Glutamatergic neuron (in vitro differentiated cells): ENCODE results near the gene PLEKHB1. TPM values are rescaled to one million over a fixed set of nuclear protein-coding genes. Genes with fewer than 3 reads are reported as not detected.

Experiments
- DNase-seq: peaks from one replicate; pipeline ENCODE4 v3.0.0; 2022
- H3K27ac Mint-ChIP-seq: one replicate; pipeline ENCODE4 v1.8.0; 2020; ENCODE audit warnings: mild to moderate bottlenecking, mixed read lengths, inconsistent platforms; ENCODE audit not compliant: unreplicated experiment
- H3K27me3 Mint-ChIP-seq: one replicate; pipeline ENCODE4 v1.8.0; 2020; ENCODE audit warnings: mild to moderate bottlenecking, moderate library complexity, mixed read lengths, inconsistent platforms; ENCODE audit not compliant: unreplicated experiment
- H3K36me3 Mint-ChIP-seq: one replicate; pipeline ENCODE4 v1.8.0; 2020; ENCODE audit warnings: mild to moderate bottlenecking, mixed read lengths, inconsistent platforms; ENCODE audit not compliant: unreplicated experiment
- H3K4me1 Mint-ChIP-seq: one replicate; pipeline ENCODE4 v1.8.0; 2020; ENCODE audit warnings: mild to moderate bottlenecking, low read depth, mixed read lengths, inconsistent platforms; ENCODE audit not compliant: unreplicated experiment
- H3K4me3 Mint-ChIP-seq: one replicate; pipeline ENCODE4 v1.8.0; 2020; ENCODE audit warnings: mild to moderate bottlenecking, mixed read lengths, inconsistent platforms; ENCODE audit not compliant: unreplicated experiment
- H3K9me3 Mint-ChIP-seq: one replicate; pipeline ENCODE4 v1.8.0; 2020; ENCODE audit warnings: mild to moderate bottlenecking, moderate library complexity, mixed read lengths, inconsistent platforms; ENCODE audit not compliant: unreplicated experiment
- CTCF ChIP-seq: fragments of 200-600 bp; sonication (generic); IDR thresholded peaks from one replicate; pipeline ENCODE4 v1.5.0; 2021; ENCODE audit not compliant: partially characterized antibody, unreplicated experiment
- total RNA-seq: library from RNA; stranded (reverse); fragmentation: NEBNext Ultra II Directional; extraction: Animal tissue kit (Norgen Biotek cat#: 25700); gene quantifications from one replicate; pipeline ENCODE4 v1.2.1, GENCODE V29; 2021; ENCODE audit not compliant: unreplicated experiment

Gene PLEKHB1
- total RNA-seq, 1 donor from 2014 or later: 4.8 TPM

GRCh38 chr11:73648121-73648520 lies 1.7 kb downstream of the PLEKHB1 start:
- no peak overlapping the region for H3K27ac Mint-ChIP-seq

DNA sequence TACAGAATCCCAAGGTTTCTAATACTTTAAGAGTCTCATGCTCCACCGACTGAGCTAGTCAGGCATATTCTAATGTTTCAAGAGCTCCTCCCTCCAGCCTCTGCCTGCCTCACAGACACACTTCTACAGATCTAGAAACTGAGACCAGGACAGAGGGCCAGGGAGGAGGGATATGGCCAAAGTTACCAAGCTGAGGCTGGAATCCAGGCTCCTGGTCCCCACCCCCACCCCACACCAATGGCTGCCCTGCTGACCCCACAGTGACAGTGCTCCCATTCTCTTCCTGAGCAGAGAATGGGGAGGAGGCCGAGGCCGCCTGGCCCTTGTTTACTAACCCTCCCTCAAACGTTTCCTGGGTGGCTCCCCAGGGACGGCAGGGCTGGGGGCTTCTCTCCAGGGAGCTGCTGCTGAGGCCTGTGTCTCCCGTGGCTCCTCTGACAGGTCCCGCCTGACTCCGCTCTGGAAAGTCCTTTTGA lies 2.2 kb downstream of the PLEKHB1 start:
- peaks cover 8% of the 10 kb centered on the region for H3K4me1 Mint-ChIP-seq
- H3K4me3 Mint-ChIP-seq: no peak overlapping the region
- H3K9me3 Mint-ChIP-seq: peaks cover 3% of the 10 kb centered on the region
- no peak for DNase-seq
- no peak overlapping the region for H3K27ac Mint-ChIP-seq
- TF ChIP-seq CTCF: no peak
- peaks cover 6% of the 10 kb centered on the region for H3K27me3 Mint-ChIP-seq
- no peaks in the 10 kb centered on the region for H3K36me3 Mint-ChIP-seq

More at GRCh38 chr11:73648121-73648520, 1.7 kb downstream of the PLEKHB1 start:
- H3K4me3 Mint-ChIP-seq: peak overlapping the region; percentile 73
- no peak for TF ChIP-seq CTCF
- peaks cover 6% of the 10 kb centered on the region for H3K27me3 Mint-ChIP-seq
- H3K9me3 Mint-ChIP-seq: peaks cover 3% of the 10 kb centered on the region
- no peak for DNase-seq
- no peaks in the 10 kb centered on the region for H3K36me3 Mint-ChIP-seq
- peaks cover 8% of the 10 kb centered on the region for H3K4me1 Mint-ChIP-seq

DNA sequence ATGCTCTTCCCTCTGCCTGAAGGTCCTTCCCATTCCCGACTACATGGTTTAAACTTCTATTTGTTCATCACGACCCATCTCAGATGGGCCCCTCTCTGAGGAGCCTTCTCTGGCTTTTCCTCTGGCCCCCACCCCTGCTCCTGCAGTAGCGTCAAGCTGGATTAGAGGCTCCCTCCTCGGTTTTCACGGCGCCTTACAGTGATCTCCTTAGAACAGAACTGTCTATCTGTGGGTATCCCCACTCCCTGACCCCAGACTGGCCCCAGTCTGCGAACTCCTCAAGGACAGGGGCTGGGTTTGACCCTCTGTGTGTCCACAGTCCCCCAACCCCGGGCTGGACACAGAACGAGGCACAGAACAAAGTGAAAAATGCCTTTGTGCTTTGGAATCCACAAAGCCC lies 2.8 kb downstream of the PLEKHB1 start:
- TF ChIP-seq CTCF: no peak
- no peak for DNase-seq
- no peak overlapping the region for H3K4me3 Mint-ChIP-seq
- H3K36me3 Mint-ChIP-seq: no peaks in the 10 kb centered on the region
- H3K27me3 Mint-ChIP-seq: peaks cover 6% of the 10 kb centered on the region
- peaks cover 3% of the 10 kb centered on the region for H3K9me3 Mint-ChIP-seq
- H3K4me1 Mint-ChIP-seq: peaks cover 8% of the 10 kb centered on the region
- H3K27ac Mint-ChIP-seq: no peak overlapping the region

DNA sequence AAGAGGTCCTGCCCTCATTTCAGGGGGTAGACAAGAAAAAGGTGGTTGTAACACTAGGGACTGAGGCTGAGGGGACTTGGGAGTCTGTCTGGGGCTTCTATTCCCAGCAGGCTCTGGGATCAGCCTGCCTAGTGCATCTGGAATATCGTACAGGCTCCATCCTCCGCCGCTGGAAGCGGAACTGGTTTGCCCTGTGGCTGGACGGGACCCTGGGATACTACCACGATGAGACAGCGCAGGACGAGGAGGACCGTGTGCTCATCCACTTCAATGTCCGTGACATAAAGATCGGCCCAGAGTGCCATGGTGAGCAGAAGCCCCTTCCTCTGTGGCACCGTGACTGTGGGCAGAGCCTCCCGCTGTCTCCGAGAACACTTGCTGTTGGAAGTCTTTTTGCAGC lies 4.0 kb downstream of the PLEKHB1 start:
- Mint-ChIP-seq H3K36me3 (no peaks in the 10 kb centered on the region), H3K4me3 (no peak overlapping the region), H3K9me3 (peaks cover 3% of the 10 kb centered on the region), H3K27ac (no peak overlapping the region), H3K27me3 (peaks cover 9% of the 10 kb centered on the region), H3K4me1 (peaks cover 8% of the 10 kb centered on the region)
- no peak for TF ChIP-seq CTCF
- no peak for DNase-seq

DNA sequence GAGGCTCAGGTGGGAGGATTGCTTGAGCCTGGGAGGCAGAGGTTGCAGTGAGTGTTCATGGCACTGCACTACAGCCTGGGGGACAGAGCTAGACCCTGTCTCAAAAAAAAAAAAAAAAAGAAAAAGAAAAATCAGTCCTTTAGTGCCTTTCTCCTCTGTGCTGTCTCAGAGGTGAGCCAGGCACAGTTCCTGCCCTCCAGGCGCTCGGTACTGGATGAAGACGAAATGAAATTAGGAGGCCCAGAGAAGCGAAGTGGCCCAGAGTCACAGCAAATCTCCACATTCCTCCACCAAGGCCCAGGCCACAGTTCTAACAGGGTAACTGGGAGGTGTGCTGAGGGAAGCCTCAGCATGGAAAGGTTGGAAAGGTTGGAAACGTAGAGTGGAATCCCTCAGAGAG lies 4.9 kb downstream of the PLEKHB1 start:
- no peak overlapping the region for H3K4me3 Mint-ChIP-seq
- H3K27ac Mint-ChIP-seq: no peak overlapping the region
- peaks cover 5% of the 10 kb centered on the region for H3K4me1 Mint-ChIP-seq
- peaks cover 3% of the 10 kb centered on the region for H3K9me3 Mint-ChIP-seq
- peaks cover 7% of the 10 kb centered on the region for H3K27me3 Mint-ChIP-seq
- no peak for TF ChIP-seq CTCF
- no peak for DNase-seq
- no peaks in the 10 kb centered on the region for H3K36me3 Mint-ChIP-seq
